HG02852 (cell line): ENCODE results near the gene PDK2.

ENCODE experiments used
- ATAC-seq: cut with Tn5 transposase; IDR thresholded peaks from one replicate; pipeline ENCODE4 v1.9.1; 2021; ENCODE audit warnings: mild to moderate bottlenecking, moderate library complexity; ENCODE audit not compliant: unreplicated experiment

PDK2 gene

DNA sequence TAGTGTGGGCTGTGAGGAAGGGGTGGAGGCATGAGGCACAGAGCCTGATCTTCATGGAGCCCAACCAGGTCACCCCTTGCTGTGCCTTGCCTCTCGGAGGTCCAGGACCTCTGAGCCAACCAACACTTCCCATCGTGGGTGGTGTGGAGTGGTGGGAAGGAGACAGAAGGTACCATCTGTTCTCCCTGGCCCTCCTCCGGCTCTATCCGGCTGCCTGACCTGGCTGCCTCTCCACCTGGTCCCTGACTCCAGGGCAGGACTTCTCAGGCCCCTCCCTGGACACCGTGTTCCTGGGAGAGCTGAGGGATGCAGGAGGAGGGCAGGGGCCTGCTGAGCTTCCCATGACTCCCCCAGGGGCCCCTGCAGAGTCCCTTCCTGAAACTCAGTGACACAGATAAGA, 3.9 kb downstream of the PDK2 start:
- ATAC-seq = no peak

DNA sequence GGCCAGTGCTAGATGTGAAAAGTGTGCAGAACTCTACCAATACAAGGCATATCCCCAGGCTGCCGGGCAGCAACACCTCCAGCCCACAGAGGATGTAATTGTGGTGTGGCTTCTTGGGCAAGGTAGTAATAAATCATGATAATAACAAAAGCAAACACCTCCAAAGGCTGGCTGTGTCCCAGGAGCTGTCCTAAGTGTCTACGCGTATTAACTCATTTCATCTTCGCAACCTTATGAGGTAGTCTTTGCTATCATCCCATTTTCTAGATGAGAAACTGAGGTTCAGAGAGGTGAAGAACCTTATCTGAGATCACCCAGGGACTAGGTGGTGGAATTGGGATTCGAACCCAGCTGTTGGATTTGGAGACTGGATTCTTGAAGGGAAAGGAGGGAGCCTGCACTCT, 5.3 kb downstream of the PDK2 start:
- ATAC-seq = no peak

GRCh38 chr17:50100921-50101345, 5.8 kb downstream of the PDK2 start:
- no peak for ATAC-seq

DNA sequence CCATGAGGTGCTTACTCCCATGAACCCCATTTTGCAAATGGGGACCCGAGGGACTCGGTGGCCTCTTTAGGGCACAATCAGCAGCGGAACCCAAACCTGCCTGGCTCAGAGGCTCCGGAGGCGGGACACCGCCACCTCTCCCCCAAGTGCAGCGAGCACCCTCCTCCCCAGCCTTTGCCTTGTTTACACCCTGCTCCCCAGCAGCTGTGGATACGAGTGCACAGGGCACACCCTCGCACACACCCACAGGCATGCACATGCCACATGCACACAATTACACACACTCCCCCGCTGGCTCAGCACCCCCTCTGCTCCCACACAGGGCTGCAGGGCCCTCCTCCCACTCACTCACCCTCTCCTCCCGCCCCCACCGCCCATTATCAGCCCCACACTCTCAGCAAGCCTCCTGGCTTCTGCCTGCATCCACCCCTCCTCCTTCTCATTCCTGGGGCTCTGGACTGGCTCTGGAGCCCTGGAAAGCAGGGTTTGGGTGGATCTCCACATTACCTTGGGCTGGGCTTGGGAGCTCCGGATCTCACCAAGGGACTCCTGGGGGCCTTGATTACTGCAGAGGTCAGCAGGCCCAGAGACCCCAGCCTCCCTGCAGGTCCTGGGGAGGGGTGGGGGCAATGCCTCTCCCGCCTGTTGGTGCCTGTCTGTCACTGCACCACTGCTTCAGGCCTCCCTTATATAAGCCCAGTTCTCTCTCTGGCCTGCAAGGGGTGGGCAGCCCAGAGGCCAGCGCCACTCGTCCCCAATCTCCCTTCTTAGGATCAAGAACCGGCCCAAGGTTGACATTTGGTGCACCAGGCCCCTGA, 6.4 kb downstream of the PDK2 start:
- ATAC-seq = no peak

- no peak for ATAC-seq
Observed at GRCh38 chr17:50102164-50102991, 7.2 kb downstream of the PDK2 start.

DNA sequence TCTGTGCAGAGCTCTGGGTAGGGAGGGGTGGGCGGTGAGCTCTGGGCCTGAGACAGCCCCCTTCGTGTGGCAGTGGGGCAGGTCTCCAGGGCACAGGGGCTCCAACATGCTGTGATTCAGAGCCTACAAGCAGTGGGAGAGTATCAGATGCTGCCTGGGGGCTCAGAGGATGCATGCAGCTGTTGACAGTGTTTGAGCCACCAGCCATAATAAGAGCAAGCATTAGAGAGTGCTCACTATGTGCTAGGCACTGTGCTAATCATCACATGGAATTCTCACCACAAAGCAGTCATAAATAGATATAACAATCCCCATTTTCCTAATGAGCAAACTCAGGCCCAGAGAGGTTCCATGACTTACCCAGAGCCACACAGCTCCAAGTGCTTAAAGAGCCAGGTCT, 8.1 kb downstream of the PDK2 start:
- ATAC-seq = no peak

GRCh38 chr17:50103941-50104340, 8.8 kb downstream of the PDK2 start:
- ATAC-seq = no peak

DNA sequence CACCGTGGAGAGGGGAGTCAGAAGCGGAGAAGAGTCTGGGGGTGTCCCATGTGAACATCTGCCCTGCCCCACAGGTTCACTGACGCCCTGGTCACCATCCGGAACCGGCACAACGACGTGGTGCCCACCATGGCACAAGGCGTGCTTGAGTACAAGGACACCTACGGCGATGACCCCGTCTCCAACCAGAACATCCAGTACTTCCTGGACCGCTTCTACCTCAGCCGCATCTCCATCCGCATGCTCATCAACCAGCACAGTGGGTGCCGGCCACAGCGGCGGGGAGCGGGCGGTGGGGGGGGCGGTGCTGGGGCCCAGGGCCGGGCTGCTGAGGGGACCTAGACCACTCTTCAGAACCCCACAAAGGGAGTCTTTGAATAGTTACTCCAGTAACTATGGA, 10.7 kb downstream of the PDK2 start:
- ATAC-seq = no peak

GRCh38 chr17:50106393-50107131, 11.4 kb downstream of the PDK2 start:
- ATAC-seq = no peak

- no peak for ATAC-seq
Observed at GRCh38 chr17:50107790-50108414, 12.8 kb downstream of the PDK2 start.

- no peak for ATAC-seq
Observed at GRCh38 chr17:50108556-50108955, 13.4 kb downstream of the PDK2 start.

DNA sequence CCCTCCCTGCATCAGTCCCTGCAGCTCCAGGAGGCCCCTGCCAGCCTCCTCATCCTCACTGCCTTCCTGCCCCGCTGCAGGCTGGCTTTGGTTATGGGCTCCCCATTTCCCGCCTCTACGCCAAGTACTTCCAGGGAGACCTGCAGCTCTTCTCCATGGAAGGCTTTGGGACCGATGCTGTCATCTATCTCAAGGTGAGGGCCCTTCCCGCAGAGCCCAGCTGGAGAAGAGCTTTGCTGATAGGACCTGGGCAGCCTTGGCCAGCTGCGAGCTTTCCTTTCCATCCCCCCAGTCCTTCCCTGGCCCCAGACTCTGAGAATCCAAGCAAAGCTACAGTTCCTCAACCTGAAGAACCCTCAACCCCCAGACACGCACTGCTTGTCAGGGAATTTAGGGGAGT, 14.1 kb downstream of the PDK2 start:
- ATAC-seq = no peak

DNA sequence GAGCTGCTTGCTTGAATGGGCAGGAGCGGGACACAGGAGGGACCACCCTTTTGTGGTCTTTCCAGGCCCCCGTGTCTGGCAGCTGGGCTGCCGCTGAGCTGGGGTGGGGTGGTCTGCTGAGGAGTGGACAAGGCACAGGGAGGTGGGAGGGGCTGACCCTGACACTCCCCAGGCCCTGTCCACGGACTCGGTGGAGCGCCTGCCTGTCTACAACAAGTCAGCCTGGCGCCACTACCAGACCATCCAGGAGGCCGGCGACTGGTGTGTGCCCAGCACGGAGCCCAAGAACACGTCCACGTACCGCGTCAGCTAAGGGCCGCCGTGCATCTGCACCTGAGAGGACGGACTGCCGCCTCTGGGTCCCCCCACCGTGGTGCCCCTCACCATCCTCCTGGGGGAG, 14.6 kb downstream of the PDK2 start:
- no peak for ATAC-seq

GRCh38 chr17:50110591-50111349, 15.6 kb downstream of the PDK2 start:
- ATAC-seq = no peak

DNA sequence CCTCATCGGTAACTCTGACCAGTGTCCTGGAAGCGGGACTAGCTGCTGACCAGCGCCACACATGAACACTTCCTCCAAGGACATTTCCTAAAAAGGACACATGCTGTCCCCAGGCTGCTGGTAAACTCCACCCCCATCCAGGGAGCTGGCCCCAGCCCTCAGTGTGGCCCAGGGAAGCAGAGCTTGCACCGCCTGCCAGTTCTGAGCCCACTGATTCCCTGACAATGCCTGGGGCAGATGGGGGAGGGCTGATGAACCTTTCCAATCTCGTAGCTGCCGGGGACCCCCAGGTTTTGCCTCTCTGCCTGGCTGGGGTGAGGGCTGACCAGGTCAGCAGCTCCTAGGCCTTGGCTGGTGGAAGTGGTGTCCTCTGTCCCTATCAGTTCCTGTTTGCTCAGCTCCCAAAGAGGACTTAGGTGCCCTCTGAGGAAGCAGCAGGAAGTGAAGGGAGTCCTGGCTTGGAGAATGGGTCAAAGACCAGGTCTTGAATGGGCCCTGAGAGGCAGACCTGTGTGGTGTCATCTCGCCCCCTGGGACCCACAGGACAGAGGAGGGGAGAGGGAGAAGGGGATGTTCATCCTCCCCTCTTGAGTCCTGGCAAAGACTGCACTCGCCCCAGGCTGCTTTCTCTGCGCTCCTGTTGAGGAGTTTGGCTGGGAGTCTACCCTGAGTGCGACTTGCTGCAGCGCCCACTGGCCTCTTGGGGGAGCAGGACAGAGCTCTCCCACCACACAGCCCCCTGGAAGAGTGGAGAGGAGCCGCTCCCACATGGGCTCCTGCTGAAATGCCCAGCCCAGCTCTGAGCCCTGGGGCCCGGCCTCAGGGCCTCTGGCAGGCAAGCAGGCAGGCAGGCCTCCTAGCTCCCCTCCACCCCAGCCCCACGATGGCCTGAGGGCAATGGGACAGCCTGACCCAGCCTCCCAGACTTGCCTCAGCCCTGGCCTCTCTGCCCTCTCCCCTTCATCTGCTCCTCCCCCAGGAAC, 16.8 kb downstream of the PDK2 start:
- ATAC-seq = no peak

GRCh38 chr17:50112694-50113093, 17.5 kb downstream of the PDK2 start:
- ATAC-seq = no peak

DNA sequence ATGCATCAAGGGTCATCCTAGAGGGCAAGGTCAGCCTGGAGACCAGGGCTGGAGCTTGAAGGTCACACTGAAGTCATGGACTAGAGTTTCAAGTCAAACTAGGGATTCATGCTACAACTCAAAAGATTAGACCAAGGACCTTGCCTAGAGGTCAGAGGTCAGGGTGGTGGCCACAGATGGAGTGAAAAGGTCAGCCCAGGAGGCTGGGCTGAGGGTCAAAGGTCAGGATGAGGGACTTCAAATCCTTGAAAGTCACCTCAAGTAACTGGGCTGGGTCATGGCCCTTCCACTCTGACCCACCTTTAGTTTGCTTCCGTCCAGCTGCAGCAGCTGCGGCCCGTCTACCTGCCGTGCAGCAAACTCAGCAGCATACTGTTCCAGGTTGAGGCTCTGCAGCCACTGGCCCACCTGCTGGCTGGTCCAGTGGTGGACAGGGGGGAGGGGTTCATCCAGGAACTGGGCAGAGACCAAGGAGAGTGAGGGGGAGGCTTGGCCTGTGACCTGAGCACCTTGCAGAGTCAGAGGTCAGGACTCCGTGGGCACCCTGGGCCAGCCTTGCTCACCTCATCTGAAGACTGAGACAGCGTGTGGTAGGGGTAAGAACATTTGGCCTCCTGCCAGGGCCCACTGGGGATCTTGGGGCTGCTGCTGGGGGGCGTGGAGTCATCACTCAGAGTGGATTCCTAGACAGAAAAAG, 18.6 kb downstream of the PDK2 start:
- no peak for ATAC-seq

DNA sequence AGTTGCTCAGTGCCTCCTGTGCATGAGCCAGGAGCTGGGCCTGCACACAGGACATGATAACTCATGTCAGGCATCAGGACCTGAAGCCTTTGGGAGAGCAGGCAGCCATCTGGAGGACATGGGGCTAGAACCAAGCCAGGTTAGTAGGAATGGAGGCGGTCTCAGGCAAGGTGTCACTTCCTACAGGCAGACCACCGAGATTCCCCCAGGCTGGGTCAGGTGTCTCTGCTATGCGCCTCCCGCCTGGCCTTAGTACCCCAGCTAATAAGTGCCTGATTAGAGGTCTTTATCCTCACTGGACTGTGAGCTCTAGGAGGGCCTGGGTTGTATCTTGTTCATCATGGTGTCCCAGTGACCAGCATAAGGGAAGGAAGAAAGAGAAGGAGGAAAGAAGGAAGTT, 19.2 kb downstream of the PDK2 start:
- ATAC-seq = no peak
